Mammary epithelial cell (primary cell): ENCODE measurements around the gene TGM3.

ENCODE experiments used
- CTCF ChIP-seq, 2 donors: IDR thresholded peaks in 1 of 2; conservative IDR thresholded peaks in 1 of 2; 2 replicates each; pipeline ENCODE4 v1.5.1; 2011 to 2012; ENCODE audit warnings: inconsistent platforms in 2 of 2, low read length in 2 of 2, mild to moderate bottlenecking in 2 of 2, control low read depth in 1 of 2, low read depth in 1 of 2; ENCODE audit not compliant: insufficient read depth in 1 of 2; ENCODE audit errors: extremely low read depth in 1 of 2
- EZH2 ChIP-seq: IDR thresholded peaks from 2 replicates; pipeline ENCODE4 v1.6.1; 2012; ENCODE audit warnings: low read length, inconsistent platforms, borderline replicate concordance

- TF ChIP-seq CTCF (conservative IDR thresholded peaks at IDR 0.05 in 1 of 2, IDR thresholded peaks at IDR 0.05 in 1 of 2; ENCODE audit: extremely low read depth in 1 of 2, insufficient read depth in 1 of 2, low read depth in 1 of 2, low read length in 2 of 2) (no peak), EZH2 (no peak)
Observed at GRCh38 chr20:2330090-2330695, 34.4 kb downstream of the TGM3 start.
